IgD-negative memory B cell (primary cell): Measurements from ENCODE around the gene MAPK4. TPM values are rescaled to one million over a fixed set of nuclear protein-coding genes. Genes with fewer than 3 reads are reported as not detected.

Experiments used
- H3K27ac Mint-ChIP-seq, 3 donors: one replicate each; pipeline ENCODE4 v1.8.0; 2020 to 2022; ENCODE audit warnings: mild to moderate bottlenecking in 3 of 3, mixed read lengths in 3 of 3, moderate library complexity in 1 of 3
- H3K27me3 Mint-ChIP-seq: one replicate; pipeline ENCODE4 v1.8.0; 2021; ENCODE audit warnings: mixed read lengths
- H3K36me3 Mint-ChIP-seq: one replicate; pipeline ENCODE4 v1.8.0; 2020; ENCODE audit warnings: mild to moderate bottlenecking, mixed read lengths
- H3K4me1 Mint-ChIP-seq, 3 donors: one replicate each; pipeline ENCODE4 v1.8.0; 2020 to 2022; ENCODE audit warnings: mixed read lengths in 3 of 3, mild to moderate bottlenecking in 1 of 3
- H3K4me3 Mint-ChIP-seq, 4 donors: one replicate each; pipeline ENCODE4 v1.8.0; 2020 to 2022; ENCODE audit warnings: mild to moderate bottlenecking in 4 of 4, mixed read lengths in 4 of 4, moderate library complexity in 3 of 4
- H3K9me3 Mint-ChIP-seq, 3 donors: one replicate each; pipeline ENCODE4 v1.8.0; 2020 to 2021; ENCODE audit warnings: mixed read lengths in 3 of 3, mild to moderate bottlenecking in 1 of 3
- polyA plus RNA-seq: library from polyadenylated mRNA; unstranded; fragments of 300-500 nt; fragmentation: Illumina TruSeq; gene quantifications from one replicate; pipeline ENCODE4 v1.2.3, GENCODE V29; 2021

Gene MAPK4
- polyA plus RNA-seq, 1 donor from 2014 or later: not detected

- Mint-ChIP-seq H3K9me3 (no peaks in the 10 kb centered on the region), H3K4me1 (no peaks in the 10 kb centered on the region)
Observed at GRCh38 chr18:50644146-50644545, 84.3 kb downstream of the MAPK4 start.

GRCh38 chr18:50644807-50645206 is 84.9 kb downstream of the MAPK4 start:
- H3K27me3 Mint-ChIP-seq: peaks cover 3% of the 10 kb centered on the region
- no peaks in the 10 kb centered on the region for H3K36me3 Mint-ChIP-seq
- H3K9me3 Mint-ChIP-seq: no peaks in the 10 kb centered on the region
- H3K27ac Mint-ChIP-seq: no peak overlapping the region
- no peak overlapping the region for H3K4me3 Mint-ChIP-seq
- no peaks in the 10 kb centered on the region for H3K4me1 Mint-ChIP-seq

More at GRCh38 chr18:50644146-50644545, 84.3 kb downstream of the MAPK4 start:
- H3K4me3 Mint-ChIP-seq: no peak overlapping the region
- no peaks in the 10 kb centered on the region for H3K36me3 Mint-ChIP-seq
- no peak overlapping the region for H3K27ac Mint-ChIP-seq
- H3K27me3 Mint-ChIP-seq: peaks cover 3% of the 10 kb centered on the region

- H3K36me3 Mint-ChIP-seq: no peaks in the 10 kb centered on the region
- H3K4me3 Mint-ChIP-seq: no peak overlapping the region
- H3K27ac Mint-ChIP-seq: no peak overlapping the region
- no peaks in the 10 kb centered on the region for H3K9me3 Mint-ChIP-seq
- no peaks in the 10 kb centered on the region for H3K4me1 Mint-ChIP-seq
- peaks cover 5% of the 10 kb centered on the region for H3K27me3 Mint-ChIP-seq
Observed at GRCh38 chr18:50647237-50647636, 87.3 kb downstream of the MAPK4 start.

GRCh38 chr18:50647792-50648191 is 87.9 kb downstream of the MAPK4 start:
- H3K27me3 Mint-ChIP-seq: peaks cover 9% of the 10 kb centered on the region
- no peak overlapping the region for H3K27ac Mint-ChIP-seq
- no peaks in the 10 kb centered on the region for H3K9me3 Mint-ChIP-seq
- no peaks in the 10 kb centered on the region for H3K4me1 Mint-ChIP-seq
- H3K4me3 Mint-ChIP-seq: no peak overlapping the region
- no peaks in the 10 kb centered on the region for H3K36me3 Mint-ChIP-seq

GRCh38 chr18:50649821-50650220 is 89.9 kb downstream of the MAPK4 start:
- Mint-ChIP-seq H3K4me1 (no peaks in the 10 kb centered on the region), H3K27ac (no peak overlapping the region), H3K9me3 (no peaks in the 10 kb centered on the region)

GRCh38 chr18:50651334-50651733 is 91.4 kb downstream of the MAPK4 start:
- H3K36me3 Mint-ChIP-seq: no peaks in the 10 kb centered on the region

More at GRCh38 chr18:50649821-50650220, 89.9 kb downstream of the MAPK4 start:
- no peaks in the 10 kb centered on the region for H3K36me3 Mint-ChIP-seq
- peaks cover 6% of the 10 kb centered on the region for H3K27me3 Mint-ChIP-seq
- H3K4me3 Mint-ChIP-seq: no peak overlapping the region

GRCh38 chr18:50653402-50654093 is 93.7 kb downstream of the MAPK4 start:
- H3K27me3 Mint-ChIP-seq: peaks cover 11% of the 10 kb centered on the region
- no peak overlapping the region for H3K27ac Mint-ChIP-seq
- no peak overlapping the region for H3K4me3 Mint-ChIP-seq
- no peaks in the 10 kb centered on the region for H3K4me1 Mint-ChIP-seq
- H3K36me3 Mint-ChIP-seq: no peaks in the 10 kb centered on the region
- no peaks in the 10 kb centered on the region for H3K9me3 Mint-ChIP-seq

More at GRCh38 chr18:50651334-50651733, 91.4 kb downstream of the MAPK4 start:
- Mint-ChIP-seq H3K9me3 (no peaks in the 10 kb centered on the region), H3K4me1 (no peaks in the 10 kb centered on the region), H3K4me3 (no peak overlapping the region), H3K27ac (no peak overlapping the region), H3K27me3 (peaks cover 11% of the 10 kb centered on the region)

GRCh38 chr18:50654211-50654610 is 94.3 kb downstream of the MAPK4 start:
- Mint-ChIP-seq H3K4me3 (no peak overlapping the region), H3K9me3 (no peaks in the 10 kb centered on the region), H3K27ac (no peak overlapping the region), H3K27me3 (peaks cover 11% of the 10 kb centered on the region), H3K4me1 (no peaks in the 10 kb centered on the region), H3K36me3 (no peaks in the 10 kb centered on the region)

- Mint-ChIP-seq H3K9me3 (no peaks in the 10 kb centered on the region), H3K27ac (peak overlapping the region in 1 of 3 donors; percentile 53), H3K27me3 (peaks cover 11% of the 10 kb centered on the region), H3K36me3 (no peaks in the 10 kb centered on the region), H3K4me1 (no peaks in the 10 kb centered on the region), H3K4me3 (peak overlapping the region in 1 of 4 donors; percentile 66)
Observed at GRCh38 chr18:50654658-50655550, 95.0 kb downstream of the MAPK4 start.

- no peaks in the 10 kb centered on the region for H3K9me3 Mint-ChIP-seq
- H3K4me1 Mint-ChIP-seq: no peaks in the 10 kb centered on the region
- peaks cover 12% of the 10 kb centered on the region for H3K27me3 Mint-ChIP-seq
- H3K27ac Mint-ChIP-seq: no peak overlapping the region
- H3K36me3 Mint-ChIP-seq: no peaks in the 10 kb centered on the region
- no peak overlapping the region for H3K4me3 Mint-ChIP-seq
Observed at GRCh38 chr18:50656396-50656795, 96.5 kb downstream of the MAPK4 start.

- H3K27ac Mint-ChIP-seq: no peak overlapping the region
- peaks cover 12% of the 10 kb centered on the region for H3K27me3 Mint-ChIP-seq
- H3K4me3 Mint-ChIP-seq: no peak overlapping the region
- no peaks in the 10 kb centered on the region for H3K36me3 Mint-ChIP-seq
- H3K4me1 Mint-ChIP-seq: no peaks in the 10 kb centered on the region
- peaks cover 0 to 2% (median 0%) of the 10 kb centered on the region in 3 donors for H3K9me3 Mint-ChIP-seq
Observed at GRCh38 chr18:50656841-50657470, 97.1 kb downstream of the MAPK4 start.

GRCh38 chr18:50658601-50659000 is 98.7 kb downstream of the MAPK4 start:
- no peak overlapping the region for H3K4me3 Mint-ChIP-seq
- H3K9me3 Mint-ChIP-seq: peaks cover 0 to 6% (median 0%) of the 10 kb centered on the region in 3 donors
- H3K4me1 Mint-ChIP-seq: no peaks in the 10 kb centered on the region
- H3K27me3 Mint-ChIP-seq: peaks cover 8% of the 10 kb centered on the region
- H3K27ac Mint-ChIP-seq: no peak overlapping the region
- H3K36me3 Mint-ChIP-seq: no peaks in the 10 kb centered on the region

- no peaks in the 10 kb centered on the region for H3K36me3 Mint-ChIP-seq
- H3K4me3 Mint-ChIP-seq: no peak overlapping the region
- H3K4me1 Mint-ChIP-seq: no peaks in the 10 kb centered on the region
- H3K9me3 Mint-ChIP-seq: peaks cover 0 to 6% (median 0%) of the 10 kb centered on the region in 3 donors
- peaks cover 8% of the 10 kb centered on the region for H3K27me3 Mint-ChIP-seq
- H3K27ac Mint-ChIP-seq: no peak overlapping the region
Observed at GRCh38 chr18:50659091-50660003, 99.5 kb downstream of the MAPK4 start.

GRCh38 chr18:50661013-50661412 is 101.1 kb downstream of the MAPK4 start:
- Mint-ChIP-seq H3K4me1 (no peaks in the 10 kb centered on the region), H3K4me3 (no peak overlapping the region), H3K9me3 (peaks cover 0 to 6% (median 2%) of the 10 kb centered on the region in 3 donors), H3K27me3 (peaks cover 5% of the 10 kb centered on the region), H3K36me3 (peaks cover 1% of the 10 kb centered on the region), H3K27ac (no peak overlapping the region)
